Stimulated activated CD4-positive, alpha-beta T cell treated with anti-CD3 and anti-CD28 coated beads, Interleukin-2, amount 100 ng/mL, for 48 hours (primary cell): ENCODE data around the gene CARHSP1.
"Not testable (repeated sequence)": the region's sequence is repeated elsewhere in the genome, so short reads cannot be mapped to it uniquely, and the experiment has no call there.

ENCODE experiments used
- DNase-seq, 2 donors: peaks; one replicate each; pipeline ENCODE4 v3.0.0-alpha.2; 2020

The CARHSP1 gene

DNA sequence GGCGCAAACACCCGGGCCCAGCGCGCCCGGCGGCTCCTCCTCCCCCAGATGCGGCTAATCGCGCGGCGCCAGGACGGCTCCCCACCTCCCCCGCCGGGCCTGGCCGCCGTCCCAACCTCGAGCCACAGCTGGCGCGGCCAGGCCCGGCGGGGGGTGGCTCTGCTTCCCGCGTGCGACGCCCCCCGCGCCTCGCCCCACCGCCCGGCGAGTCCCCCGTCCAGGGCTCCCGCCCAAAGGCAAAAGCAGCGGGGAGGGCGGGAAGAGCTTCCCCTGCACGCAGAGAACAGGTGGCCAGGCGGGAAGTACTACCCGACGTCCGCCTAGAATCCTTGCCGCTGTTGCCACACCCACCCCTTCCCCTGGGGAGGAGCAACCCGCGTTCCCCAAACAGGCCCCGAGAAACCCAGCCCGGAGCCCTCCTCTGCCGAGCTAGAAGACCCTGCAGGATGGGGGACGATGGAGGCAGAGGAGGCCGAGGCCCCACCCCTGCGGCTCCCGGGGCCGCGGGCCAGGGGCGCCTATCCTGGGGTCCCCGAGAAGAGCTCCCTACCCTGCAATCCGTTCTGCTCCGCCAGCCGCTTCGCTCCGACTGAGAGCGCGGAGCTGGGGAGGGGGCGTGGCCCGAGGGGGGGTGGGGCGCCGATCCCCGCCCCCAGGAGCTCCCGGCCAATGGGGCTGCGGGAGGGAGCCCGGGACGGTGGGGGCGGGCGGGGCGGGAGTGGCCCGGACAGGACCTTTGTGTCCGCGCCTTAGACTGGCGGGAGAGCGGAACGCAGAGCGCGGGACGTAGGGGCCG is at the start of gene CARHSP1:
Gene CARHSP1 (minus strand): TSS at position 591 of the 796 bp plus-strand sequence. CDS start 9,678 bp downstream, outside the sequence.
- peak; percentile 79 to 83 for DNase-seq

DNA sequence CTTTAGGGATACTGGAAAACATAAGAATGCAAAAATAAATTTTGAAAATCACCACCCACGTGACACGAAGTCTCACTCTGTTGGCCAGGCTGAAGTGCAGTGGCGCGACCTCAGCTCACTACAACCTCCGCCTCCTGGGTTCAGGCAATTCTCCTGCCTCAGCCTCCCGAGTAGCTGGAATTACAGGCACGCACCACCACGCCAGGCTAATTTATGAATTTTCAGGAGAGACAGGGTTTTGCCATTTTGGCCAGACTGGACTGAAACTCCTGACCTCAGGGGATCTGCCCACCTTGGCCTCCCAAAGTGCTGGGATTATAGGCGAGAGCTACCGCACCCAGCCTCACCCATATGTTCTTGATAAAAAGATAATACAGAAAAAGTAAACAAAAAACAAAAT is 48.5 kb upstream of the CARHSP1 start:
- not testable (repeated sequence) for DNase-seq

DNA sequence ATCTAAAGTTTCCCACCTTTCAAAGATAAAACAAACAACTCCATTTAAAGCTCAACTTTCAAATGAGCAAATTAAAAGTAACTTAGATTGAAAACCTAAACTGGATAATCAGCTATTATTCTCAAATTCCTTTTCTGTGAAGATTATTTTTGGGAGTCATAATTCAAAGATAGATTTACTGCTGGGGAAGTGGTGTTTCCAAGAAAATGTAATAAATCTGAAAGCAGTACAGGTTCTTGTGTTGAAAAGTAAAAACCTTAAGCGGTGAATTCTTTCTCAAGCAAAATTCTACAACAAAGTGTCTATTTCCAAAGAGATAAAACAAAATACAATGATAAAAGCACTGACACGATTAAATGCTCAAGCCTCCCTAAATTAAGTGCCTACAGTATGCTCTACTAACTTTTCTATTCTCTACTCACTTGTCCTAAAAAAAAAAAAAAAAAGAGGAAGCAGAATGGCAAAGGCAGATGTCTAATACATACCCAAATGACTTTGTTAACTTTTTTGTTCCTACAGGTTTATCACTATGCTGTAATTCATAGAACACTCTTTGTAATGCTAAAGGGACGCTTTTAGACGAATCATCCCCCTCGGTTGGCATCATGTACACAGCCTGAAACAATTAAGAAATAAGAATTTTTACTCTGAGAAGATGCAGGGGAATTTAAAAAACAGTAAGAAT is 47.9 kb upstream of the CARHSP1 start:
- DNase-seq: no peak

DNA sequence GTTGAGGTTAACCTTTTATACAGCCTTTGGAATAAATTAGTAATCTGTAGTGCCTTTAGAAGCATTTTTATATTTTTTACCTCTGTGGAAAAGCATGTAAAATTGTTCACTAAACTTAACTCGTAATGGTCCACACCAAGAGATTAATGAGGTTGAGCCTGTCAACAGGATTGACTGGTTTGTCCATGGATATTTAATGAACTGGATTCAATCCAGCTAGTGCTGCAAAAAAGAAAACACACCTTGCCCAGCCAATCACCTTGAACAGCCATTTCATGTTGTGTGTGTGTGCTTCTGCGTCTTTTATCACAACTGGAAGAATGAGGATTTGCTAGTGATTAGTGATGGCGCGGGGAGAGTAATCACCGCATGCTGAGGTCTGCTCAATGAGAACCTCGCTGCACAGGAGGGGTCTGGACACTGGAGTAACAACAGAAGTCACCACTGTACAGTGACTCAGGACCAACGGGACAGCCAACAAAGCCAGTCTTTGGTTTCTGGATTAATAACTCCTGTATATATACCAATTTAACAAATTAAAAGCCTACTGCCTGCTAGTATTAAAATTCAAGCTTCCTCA is 47.0 kb upstream of the CARHSP1 start:
- DNase-seq: no peak

DNA sequence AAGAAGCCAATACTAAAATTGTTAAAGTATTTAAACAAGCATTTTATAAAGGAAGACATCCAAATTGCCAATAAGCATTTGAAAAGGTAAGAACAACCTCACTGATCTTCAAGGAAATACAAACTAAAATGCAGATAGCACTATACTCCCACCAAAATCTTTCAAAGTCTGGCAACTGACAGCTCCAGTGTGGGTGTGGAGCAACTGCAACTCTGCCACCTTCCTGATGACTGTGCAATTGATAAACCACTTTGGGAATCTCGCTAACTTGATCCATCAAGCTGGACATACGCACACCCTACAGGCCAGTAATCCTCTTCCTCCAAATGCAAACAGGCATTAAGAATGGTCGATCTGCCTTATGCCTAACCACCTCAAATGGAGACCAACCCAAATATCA is 45.3 kb upstream of the CARHSP1 start:
- DNase-seq: no peak

DNA sequence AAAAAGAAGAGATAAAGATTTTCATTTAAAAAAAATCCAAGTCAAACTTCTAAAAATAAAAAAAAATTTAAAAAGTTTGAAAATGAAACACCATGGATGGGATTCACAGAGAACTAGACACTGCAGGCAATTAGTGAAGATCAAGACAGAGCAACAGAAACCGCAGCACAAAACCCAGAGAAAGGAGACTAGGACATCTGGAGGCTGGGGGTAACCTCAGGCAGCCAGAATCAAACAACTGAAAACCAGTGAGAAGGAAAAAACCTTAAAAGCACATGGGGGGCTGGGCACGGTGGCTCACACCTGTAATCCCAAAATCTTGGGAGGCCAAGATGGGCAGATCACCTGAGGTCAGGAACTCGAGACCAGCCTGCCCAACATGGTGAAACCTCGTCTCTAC is 44.0 kb upstream of the CARHSP1 start:
- DNase-seq: no peak

DNA sequence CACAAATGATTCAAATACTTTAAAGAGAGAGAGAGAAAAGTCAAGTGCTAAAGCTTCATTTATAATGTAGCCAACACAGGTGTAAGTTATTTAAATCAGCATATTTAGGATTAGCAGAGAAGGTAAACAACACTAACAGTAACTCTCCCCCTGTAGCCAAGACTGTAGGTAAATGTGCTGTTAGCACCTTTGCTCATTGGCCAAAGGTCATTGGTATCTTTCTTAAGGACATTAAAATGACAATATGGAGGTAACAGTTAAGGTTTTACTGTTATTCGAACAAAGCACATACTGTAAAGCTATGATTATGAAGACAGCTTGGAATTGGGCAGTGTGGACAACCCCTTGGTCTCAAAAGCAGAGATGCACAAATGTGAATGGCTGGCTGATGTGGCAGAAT is 42.0 kb upstream of the CARHSP1 start:
- no peak for DNase-seq

DNA sequence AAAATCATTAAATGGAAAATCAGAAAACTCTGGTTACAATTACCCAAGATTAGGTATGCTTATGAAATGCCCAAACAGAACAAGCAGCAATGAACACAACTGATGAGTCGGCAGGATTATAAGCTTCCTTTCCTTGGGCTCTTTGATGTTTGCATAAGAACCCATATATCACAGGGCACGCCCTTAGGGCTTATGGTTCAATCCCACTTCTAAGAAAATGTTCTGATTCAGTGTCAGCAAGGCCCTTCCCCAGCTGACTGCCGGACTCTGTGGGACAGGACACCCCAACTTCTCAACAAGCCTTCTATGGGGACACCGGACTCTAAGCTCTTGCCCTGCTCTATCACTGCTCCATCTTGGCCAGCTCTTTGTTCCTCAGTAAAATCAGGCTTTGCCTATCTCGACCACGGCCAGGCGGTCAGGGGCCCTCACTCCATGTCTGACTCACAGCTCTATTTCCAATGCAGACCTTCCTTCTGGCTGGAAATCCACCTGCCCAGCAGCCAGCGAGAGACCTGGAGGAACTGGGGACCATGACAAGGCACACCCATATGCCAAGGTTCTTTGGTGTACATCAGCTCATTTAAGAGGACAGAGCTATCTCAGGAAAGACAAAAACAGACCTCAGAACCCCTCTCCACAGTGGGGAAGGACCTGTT is 40.1 kb upstream of the CARHSP1 start:
- DNase-seq: no peak

DNA sequence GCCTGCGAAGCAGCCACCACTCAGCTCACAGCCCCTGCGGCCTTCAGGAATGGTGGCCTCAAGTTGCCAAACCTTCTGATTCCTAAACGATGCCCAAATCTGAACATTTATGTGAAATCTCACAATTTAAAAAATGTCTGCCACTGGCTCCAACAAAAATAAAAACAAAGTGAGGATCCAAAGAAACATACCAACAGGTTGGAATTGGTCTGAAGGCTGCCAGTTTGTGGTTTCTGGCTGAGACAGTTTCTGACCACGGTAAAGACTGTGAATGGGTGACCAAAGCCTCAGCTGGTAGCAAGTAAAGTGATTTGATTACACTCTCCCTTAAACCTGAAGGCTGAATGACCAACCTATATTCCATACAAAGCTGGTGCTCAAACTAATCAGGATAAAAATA is 38.3 kb upstream of the CARHSP1 start:
- no peak for DNase-seq

DNA sequence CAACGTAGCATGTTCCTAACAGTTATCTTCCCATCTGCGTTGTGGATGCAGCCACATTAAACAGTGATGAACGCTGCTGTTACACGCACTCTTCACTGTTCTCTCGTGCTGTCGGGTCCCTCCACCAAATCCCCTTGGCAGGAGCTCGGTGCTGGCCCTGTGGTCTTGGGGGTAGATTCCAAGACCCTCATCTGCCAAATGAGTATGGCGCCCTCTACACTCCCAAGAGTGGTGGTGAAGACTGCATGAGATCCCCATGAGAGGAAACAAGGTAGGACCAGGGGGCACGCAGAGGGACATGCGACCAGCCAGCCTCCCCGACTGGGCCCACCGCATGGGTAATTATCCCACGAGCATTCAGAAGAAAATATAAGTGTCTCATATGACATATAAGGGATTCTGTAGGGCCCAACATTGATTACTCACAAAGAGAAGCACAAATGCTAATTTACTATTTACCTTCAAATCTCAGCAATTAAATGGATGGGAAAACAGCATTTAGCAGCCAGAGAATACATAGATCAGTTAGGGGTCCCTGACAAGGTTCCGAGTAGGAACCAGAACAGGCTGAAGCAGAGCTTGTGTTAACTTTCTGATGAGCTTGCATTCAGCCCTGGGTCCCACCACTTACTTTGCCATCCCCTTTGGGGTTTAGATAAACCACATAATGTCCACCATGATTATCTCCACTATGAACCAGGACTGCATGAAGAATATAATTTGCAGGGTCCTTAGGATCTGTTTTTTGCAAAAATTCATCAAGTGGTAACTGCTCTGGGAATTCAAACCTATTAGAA is 37.2 kb upstream of the CARHSP1 start:
- DNase-seq: no peak

DNA sequence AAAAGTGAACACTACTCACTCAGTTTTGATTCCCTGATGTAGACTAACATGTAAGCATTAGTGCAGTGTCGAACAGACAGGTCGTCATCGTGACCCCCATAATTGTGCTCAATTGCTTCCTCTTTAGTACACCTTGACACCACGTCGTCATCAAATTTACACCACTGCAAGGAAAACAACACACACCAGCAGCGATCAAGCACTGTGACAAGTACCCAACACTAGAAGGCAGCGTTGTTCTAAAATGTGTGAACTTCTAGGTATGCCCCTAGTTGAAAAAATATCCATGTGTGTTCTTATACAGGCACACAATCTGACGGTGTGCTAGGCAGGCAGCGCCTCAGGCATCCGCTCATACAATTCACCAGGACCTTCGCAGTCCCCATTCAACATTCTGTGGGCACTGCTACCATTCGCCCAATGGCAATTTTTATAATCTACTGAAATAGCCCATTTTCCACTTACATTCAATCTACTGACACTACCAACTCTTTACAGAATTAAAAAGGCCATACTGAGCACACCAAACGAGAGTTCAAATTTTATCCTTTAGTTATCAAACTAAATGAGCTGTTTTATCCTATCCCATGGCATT is 36.5 kb upstream of the CARHSP1 start:
- no peak for DNase-seq

DNA sequence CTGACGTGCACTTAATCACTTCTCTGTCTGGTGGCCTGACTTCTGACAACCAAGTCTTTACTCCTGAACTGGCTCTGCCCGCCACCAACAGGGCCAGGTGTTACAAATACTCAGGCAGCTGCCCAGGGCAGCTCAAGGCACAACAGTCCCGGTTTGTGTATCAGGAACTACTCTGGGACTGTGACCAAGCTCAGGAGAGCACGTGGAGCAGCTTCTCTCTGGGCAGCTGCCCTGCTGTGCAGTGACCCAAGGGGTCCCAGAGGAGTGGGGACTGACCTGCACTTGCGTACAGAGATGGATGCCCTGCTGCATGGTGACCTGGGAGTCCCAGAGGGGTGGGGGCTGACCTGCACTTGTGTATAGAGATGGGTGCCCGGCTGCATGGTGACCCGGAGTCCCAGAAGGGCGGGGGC is 35.2 kb upstream of the CARHSP1 start:
- DNase-seq: no peak

DNA sequence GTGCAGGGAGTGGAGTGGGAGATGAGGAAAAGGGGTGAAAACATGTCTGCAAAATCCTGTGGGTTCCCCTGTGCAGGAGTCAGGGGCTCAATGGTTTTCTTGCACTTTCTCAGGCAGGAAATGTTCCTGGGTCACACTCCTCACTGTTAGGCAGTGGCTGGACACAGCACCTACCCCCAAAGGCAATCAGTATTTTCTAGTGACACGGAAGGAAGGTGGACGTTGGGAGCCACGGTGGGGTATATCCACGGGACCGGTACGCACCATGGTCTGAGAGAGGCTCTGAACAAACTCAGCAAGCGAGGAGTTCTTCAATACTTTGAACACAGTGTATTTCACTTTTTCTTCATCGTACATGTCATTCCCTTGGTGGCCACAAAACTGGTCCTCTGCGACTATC is 34.2 kb upstream of the CARHSP1 start:
- DNase-seq: no peak

DNA sequence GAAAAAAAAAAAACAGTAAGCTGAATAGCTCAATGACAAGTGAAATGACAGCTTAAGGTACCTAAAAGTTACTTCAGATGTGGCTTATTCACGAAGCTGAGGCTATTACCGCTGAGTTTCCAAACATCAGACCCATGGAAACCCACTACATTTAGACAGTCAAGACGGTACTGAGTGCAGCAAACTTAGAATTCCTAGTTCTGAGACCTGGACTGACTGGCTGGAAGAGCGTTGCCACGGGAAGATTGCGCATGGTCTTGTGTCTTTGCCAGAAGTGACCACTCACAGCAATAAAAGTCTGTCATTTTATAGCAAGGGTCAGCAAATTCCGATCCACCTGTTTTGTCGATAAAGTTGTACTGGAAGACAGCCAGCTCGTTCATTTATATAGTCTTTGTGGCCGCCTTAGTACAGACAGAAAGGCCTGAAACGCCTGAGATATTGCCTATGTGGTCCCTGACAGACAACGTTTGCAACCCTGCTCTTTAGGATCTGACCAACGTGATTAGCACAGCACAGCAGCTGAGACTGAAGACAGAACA is 32.6 kb upstream of the CARHSP1 start:
- no peak for DNase-seq

DNA sequence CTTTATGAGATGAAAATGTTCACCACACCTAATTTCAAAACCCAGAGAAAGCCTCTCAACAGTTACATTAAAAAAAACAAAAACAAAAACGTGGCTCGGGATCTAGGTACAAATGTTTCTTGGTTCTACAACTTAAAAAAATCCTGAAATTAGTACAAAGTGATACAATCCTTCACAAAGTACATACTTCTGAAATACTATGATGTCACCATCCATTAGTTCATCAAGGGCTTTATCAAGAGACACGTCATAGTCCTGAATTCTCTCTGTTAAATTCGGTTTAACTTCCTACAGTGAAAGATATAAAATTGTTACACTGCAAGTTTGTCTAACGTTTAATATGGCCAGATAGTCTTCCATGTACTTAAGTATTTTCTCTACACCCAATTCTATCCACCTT is 31.5 kb upstream of the CARHSP1 start:
- DNase-seq: no peak

DNA sequence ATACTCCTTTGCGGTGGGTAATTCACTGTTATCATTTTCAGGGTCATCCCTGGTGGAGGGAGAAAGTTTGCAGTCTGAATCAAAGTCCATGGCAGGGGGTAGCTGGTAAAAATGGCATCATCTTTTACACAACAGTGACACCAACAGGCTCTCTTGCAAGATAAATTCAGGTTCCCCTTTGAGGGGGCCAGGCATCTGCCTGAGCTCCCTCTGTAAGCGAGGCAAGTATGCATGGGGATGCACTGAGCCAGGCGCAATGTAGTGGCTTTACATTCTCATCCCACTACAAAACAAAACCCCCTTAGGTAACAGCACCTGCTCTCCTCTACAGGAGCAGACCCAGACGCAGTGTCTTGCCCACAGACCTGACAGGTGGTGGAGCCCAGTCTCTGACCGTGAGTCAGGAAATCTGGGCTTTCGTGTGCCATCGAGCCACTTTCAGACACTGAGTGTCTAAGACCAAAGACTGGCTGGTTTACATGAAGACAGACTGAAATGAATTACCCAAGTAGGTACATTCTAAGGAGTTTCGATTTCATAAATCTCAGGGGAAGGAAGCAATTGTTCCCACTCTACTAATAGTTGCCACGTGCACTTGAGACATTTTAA is 31.0 kb upstream of the CARHSP1 start:
- no peak for DNase-seq

DNA sequence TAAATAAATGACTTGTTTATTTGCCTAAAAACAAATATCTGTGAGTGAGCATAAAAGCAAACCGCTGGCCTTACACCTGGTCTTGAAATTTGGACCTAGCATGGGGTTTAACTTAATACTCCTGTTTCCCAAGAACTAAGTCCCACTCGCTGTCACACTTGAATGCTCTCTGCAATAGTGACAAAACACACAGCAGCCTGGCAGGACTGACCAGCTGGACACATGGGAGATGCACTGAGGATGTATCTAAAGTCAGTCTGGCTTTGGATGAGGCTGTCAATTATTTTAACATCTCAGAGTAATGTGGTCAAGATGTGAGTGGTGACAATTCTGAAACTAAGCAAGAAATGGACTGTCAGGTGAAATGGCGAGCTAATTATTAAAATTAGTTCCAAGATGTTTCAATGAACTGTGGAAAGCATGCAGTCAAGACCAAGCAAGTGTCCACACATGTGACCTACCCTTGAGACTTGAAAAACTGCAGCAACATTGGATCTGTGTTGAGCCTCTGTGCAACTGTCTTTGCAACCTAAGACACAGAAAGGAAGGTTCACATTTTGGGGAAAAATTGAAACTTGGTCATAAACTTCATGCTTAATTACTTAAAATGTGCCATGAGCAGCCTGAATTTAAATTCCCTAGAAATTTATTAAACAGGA is 30.0 kb upstream of the CARHSP1 start:
- DNase-seq: no peak

DNA sequence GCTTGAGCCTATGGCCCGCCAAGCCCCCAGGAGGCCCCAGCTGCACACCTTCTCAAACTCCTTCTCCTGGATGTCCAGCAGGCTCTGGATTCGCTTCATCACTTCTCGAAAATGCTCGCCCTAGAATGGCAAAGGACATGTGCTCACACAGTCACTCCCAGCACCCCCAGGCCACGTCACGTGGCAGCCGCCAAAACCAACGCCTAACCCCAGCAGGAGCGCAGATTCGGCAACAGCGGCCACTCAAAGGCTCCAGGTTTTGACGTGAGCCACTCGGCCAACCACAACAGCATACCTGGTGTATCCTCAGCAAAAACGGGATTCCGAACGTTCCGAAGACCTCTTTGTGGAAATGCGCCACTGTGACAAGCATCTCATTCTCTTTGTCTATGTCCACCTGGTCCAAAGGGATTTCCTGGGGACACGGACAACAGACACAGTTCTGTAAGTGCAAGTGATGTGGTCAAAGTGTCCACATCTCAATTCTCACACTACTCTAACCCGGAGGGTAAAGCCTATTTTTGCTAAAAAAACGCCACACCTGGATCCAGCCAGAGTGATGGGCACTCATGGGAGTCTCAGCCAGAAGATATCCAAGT is 26.0 kb upstream of the CARHSP1 start:
- DNase-seq: no peak

DNA sequence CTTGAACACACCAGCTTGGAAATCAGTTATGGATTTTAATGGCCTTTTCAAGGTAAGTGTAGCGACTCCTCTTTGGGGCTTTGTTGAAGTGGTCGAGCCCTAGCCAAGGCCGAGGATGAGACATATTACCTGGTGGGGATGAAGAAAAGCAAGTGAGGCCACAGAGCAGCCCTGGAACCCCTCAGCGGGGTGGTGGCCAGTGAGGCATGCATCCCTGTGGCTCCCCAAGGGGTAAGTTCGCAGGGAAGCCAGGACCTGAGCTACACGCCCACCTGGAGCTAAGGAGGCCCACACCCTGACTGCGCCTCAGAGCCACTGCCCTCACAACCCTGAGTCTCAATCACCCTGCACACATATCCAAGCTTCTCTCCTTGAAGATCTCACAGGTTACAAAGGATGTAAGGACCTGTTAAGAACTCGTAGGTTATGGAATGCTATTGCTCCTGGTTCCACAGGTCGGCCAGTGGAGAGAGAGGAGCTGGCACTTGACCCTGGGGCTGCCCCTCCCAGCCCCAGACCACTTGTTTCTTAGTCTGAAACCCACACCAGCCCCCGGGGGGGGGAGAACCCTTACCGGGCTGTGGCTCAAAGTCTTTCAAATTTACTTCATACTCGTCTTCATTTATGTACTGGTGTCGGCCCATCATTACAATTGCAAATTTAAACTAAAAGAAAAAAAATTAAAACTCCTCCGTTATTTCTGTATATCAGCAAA is 25.3 kb upstream of the CARHSP1 start:
- no peak for DNase-seq

DNA sequence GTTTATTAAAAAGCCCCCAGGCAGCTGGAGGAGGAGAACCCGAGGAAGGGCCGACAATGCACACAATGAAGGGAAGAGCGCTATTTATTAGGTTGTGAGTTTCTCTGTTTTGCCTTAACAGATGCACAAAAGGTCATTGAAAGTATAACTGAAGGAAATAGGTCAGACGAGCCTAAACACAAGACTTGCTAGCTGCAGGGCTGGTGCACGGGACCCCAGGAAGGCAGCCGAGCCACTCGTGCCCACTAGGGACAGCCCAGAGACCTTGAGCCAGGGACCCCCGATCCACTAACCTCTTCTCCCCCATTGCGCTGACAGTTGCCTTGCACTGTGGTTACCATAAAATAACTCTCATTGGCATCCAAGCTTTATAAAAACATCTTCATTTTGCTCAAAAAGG is 24.6 kb upstream of the CARHSP1 start:
- no peak for DNase-seq
